Stimulated activated CD4-positive, alpha-beta T cell treated with anti-CD3 and anti-CD28 coated beads, Interleukin-4, amount 100 ng/mL, for 48 hours (primary cell): ENCODE measurements around the gene SECTM1.
"Not testable (repeated sequence)": the region's sequence is repeated elsewhere in the genome, so short reads cannot be mapped to it uniquely, and the experiment has no call there.

Experiments
- DNase-seq, 2 donors: peaks; one replicate each; pipeline ENCODE4 v3.0.0-alpha.2; 2020; ENCODE audit warnings: low read depth in 2 of 2

The SECTM1 gene

GRCh38 chr17:82347994-82348393, 14.4 kb upstream of the SECTM1 start:
- not testable (repeated sequence) for DNase-seq

- DNase-seq, result no peak
These were observed 13.1 kb upstream of the SECTM1 start for GRCh38 chr17:82346342-82347300.

- no peak for DNase-seq
These were observed 11.8 kb upstream of the SECTM1 start for GRCh38 chr17:82345151-82345976.

GRCh38 chr17:82344175-82344907, 10.8 kb upstream of the SECTM1 start:
- DNase-seq, result no peak

- no peak for DNase-seq
These were observed 10.0 kb upstream of the SECTM1 start for GRCh38 chr17:82343560-82343959.

GRCh38 chr17:82342361-82343079, 9.0 kb upstream of the SECTM1 start:
- no peak for DNase-seq

GRCh38 chr17:82339634-82340580, 6.3 kb upstream of the SECTM1 start:
- DNase-seq, result no peak

GRCh38 chr17:82338858-82339633, 5.5 kb upstream of the SECTM1 start:
- DNase-seq, result no peak

- DNase-seq, result no peak
These were observed 1.2 kb upstream of the SECTM1 start for GRCh38 chr17:82334622-82335394.

GRCh38 chr17:82334204-82334621, 647 bp upstream of the SECTM1 start:
- no peak for DNase-seq

- no peak for DNase-seq
These were observed 792 bp downstream of the SECTM1 start for GRCh38 chr17:82332669-82333278.

- no peak for DNase-seq
These were observed 2.1 kb downstream of the SECTM1 start for GRCh38 chr17:82331345-82331939.

GRCh38 chr17:82330322-82331239, 3.0 kb downstream of the SECTM1 start:
- no peak for DNase-seq

- DNase-seq, result no peak
These were observed 3.8 kb downstream of the SECTM1 start for GRCh38 chr17:82329683-82330321.

- DNase-seq, result no peak
These were observed 4.5 kb downstream of the SECTM1 start for GRCh38 chr17:82328994-82329507.
